ENCODE measurements around the gene POLR3H. TPM values are rescaled to one million over a fixed set of nuclear protein-coding genes. Genes with fewer than 3 reads are reported as not detected.
"Not testable (repeated sequence)": the region's sequence is repeated elsewhere in the genome, so short reads cannot be mapped to it uniquely, and the experiment has no call there.

Gene POLR3H
- total and polyA plus RNA-seq, 10 donors = 12.6 to 30.9 (median 19.3) TPM

- peaks cover 0 to 5% (median 0%) of the 10 kb centered on the region in 6 donors for H3K4me1 ChIP-seq
- H3K27me3 ChIP-seq (replicated peaks in 1 of 7) = peaks cover 0 to 69% (median 13%) of the 10 kb centered on the region in 7 donors
- 48 to 70% (median 59%) methylated on average over 8 to 10 of the region's 10 CpGs for WGBS, 5 donors
- no peak for TF ChIP-seq POLR2A (IDR thresholded peaks at IDR 0.05)
- TF ChIP-seq POLR2AphosphoS5 (IDR thresholded peaks at IDR 0.05) = no peak
- TF ChIP-seq CTCF (IDR thresholded peaks at IDR 0.05 in 8 of 11, conservative IDR thresholded peaks at IDR 0.05 in 3 of 11) = no peak
- H3K27ac ChIP-seq = no peak overlapping the region
- DNase-seq = no peak
- intact Hi-C loops (cut with DNase I; ENCODE audit: low total_unique reads) = no loop called here
- H3K9me3 ChIP-seq = no peaks in the 10 kb centered on the region
- no peak overlapping the region for H3K4me3 ChIP-seq
- no peaks in the 10 kb centered on the region for H3K36me3 ChIP-seq
Observed at GRCh38 chr22:41561335-41561734, 17.1 kb upstream of the POLR3H start.

- 67 to 80% (median 73%) methylated on average over 6 of the region's 6 CpGs for WGBS, 5 donors
- intact Hi-C loops (cut with DNase I; ENCODE audit: low total_unique reads) = no loop called here
- no peak for TF ChIP-seq POLR2A (IDR thresholded peaks at IDR 0.05)
- no peak for TF ChIP-seq POLR2AphosphoS5 (IDR thresholded peaks at IDR 0.05)
- TF ChIP-seq CTCF (IDR thresholded peaks at IDR 0.05 in 8 of 11, conservative IDR thresholded peaks at IDR 0.05 in 3 of 11) = no peak
- no peak for DNase-seq
- Histone ChIP-seq H3K9me3 (no peaks in the 10 kb centered on the region), H3K4me1 (peaks cover 0 to 5% (median 0%) of the 10 kb centered on the region in 6 donors), H3K36me3 (no peaks in the 10 kb centered on the region), H3K27me3 (replicated peaks in 1 of 7) (peaks cover 0 to 76% (median 13%) of the 10 kb centered on the region in 7 donors), H3K4me3 (no peak overlapping the region), H3K27ac (no peak overlapping the region)
Observed at GRCh38 chr22:41560095-41560471, 15.8 kb upstream of the POLR3H start.

GRCh38 chr22:41558241-41558630 is 14.0 kb upstream of the POLR3H start:
- H3K36me3 ChIP-seq; intact Hi-C loops (cut with DNase I; ENCODE audit: low total_unique reads); H3K4me3 ChIP-seq; H3K9me3 ChIP-seq; DNase-seq; H3K4me1 ChIP-seq; H3K27ac ChIP-seq: not testable (repeated sequence)
- WGBS, 5 donors = 89 to 94% (median 92%) methylated on average over 13 of the region's 13 CpGs
- peaks cover 0 to 72% (median 13%) of the 10 kb centered on the region in 7 donors for H3K27me3 ChIP-seq (replicated peaks in 1 of 7)

GRCh38 chr22:41557401-41558240 is 13.4 kb upstream of the POLR3H start:
- Histone ChIP-seq H3K4me1 (peaks cover 0 to 4% (median 0%) of the 10 kb centered on the region in 6 donors), H3K4me3 (no peak overlapping the region), H3K9me3 (no peaks in the 10 kb centered on the region), H3K27ac (peak overlapping the region in 1 of 8 donors; percentile 3), H3K27me3 (replicated peaks in 1 of 7) (peaks cover 0 to 66% (median 13%) of the 10 kb centered on the region in 7 donors), H3K36me3 (no peaks in the 10 kb centered on the region)
- intact Hi-C loops (cut with DNase I; ENCODE audit: low total_unique reads) = no loop called here
- TF ChIP-seq POLR2AphosphoS5 (IDR thresholded peaks at IDR 0.05) (no peak), POLR2A (IDR thresholded peaks at IDR 0.05) (no peak), CTCF (IDR thresholded peaks at IDR 0.05 in 8 of 11, conservative IDR thresholded peaks at IDR 0.05 in 3 of 11) (no peak)
- DNase-seq = no peak
- 50 to 69% (median 56%) methylated on average over 19 of the region's 19 CpGs for WGBS, 5 donors
